ENCODE data around the gene RAPGEF2.

GRCh38 chr4:159105761-159106243 lies 2.9 kb downstream of the RAPGEF2 start:
- TF ChIP-seq TSHZ2 (CRISPR knock-in tag; IDR thresholded peaks at IDR 0.05) (no peak), CREB5 (CRISPR knock-in tag; IDR thresholded peaks at IDR 0.05; ENCODE audit: low read depth) (no peak), RARB (CRISPR knock-in tag; IDR thresholded peaks at IDR 0.05) (no peak), GLIS3 (CRISPR knock-in tag; IDR thresholded peaks at IDR 0.05) (no peak), BACH2 (CRISPR knock-in tag; IDR thresholded peaks at IDR 0.05; ENCODE audit: borderline replicate concordance) (no peak), ISL1 (CRISPR knock-in tag; IDR thresholded peaks at IDR 0.05) (no peak), TCF4 (CRISPR knock-in tag; IDR thresholded peaks at IDR 0.05; ENCODE audit: borderline replicate concordance) (no peak), ZNF565 (CRISPR knock-in tag; conservative IDR thresholded peaks at IDR 0.05; ENCODE audit: low read depth) (no peak), ZFP3 (CRISPR knock-in tag; IDR thresholded peaks at IDR 0.05) (no peak), PATZ1 (CRISPR knock-in tag; IDR thresholded peaks at IDR 0.05; ENCODE audit: borderline replicate concordance) (no peak), ZC3H10 (CRISPR knock-in tag; IDR thresholded peaks at IDR 0.05) (no peak), CSRNP3 (CRISPR knock-in tag; IDR thresholded peaks at IDR 0.05) (no peak), ZNF70 (CRISPR knock-in tag; IDR thresholded peaks at IDR 0.05) (no peak)
